Fibroblast of villous mesenchyme (primary cell): ENCODE data around the gene CHST13. TPM values are rescaled to one million over a fixed set of nuclear protein-coding genes. Genes with fewer than 3 reads are reported as not detected.

Source experiments
- DNase-seq: peaks from one replicate; pipeline ENCODE4 v3.0.0-alpha.2; 2010; ENCODE audit warnings: low read depth
- H3K4me3 ChIP-seq: 2 replicates; pipeline ENCODE4 v1.5.1; 2011; ENCODE audit warnings: low read depth, mild to moderate bottlenecking, low read length
- total RNA-seq: library from RNA; depleted of rRNA; stranded (reverse); fragments of >200 nt; gene quantifications from 2 replicates; pipeline ENCODE4 v1.2.3, GENCODE V29; 2012
- TF ChIP-seq, protein P1 (sequence below): IDR thresholded peaks from 2 replicates; pipeline ENCODE4 v1.5.1; 2012; ENCODE audit warnings: low read depth, mild to moderate bottlenecking, low read length; ENCODE audit not compliant: insufficient read depth

Gene CHST13, protein sequence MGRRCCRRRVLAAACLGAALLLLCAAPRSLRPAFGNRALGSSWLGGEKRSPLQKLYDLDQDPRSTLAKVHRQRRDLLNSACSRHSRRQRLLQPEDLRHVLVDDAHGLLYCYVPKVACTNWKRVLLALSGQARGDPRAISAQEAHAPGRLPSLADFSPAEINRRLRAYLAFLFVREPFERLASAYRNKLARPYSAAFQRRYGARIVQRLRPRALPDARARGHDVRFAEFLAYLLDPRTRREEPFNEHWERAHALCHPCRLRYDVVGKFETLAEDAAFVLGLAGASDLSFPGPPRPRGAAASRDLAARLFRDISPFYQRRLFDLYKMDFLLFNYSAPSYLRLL
- total RNA-seq = not detected in 2 replicates

DNA sequence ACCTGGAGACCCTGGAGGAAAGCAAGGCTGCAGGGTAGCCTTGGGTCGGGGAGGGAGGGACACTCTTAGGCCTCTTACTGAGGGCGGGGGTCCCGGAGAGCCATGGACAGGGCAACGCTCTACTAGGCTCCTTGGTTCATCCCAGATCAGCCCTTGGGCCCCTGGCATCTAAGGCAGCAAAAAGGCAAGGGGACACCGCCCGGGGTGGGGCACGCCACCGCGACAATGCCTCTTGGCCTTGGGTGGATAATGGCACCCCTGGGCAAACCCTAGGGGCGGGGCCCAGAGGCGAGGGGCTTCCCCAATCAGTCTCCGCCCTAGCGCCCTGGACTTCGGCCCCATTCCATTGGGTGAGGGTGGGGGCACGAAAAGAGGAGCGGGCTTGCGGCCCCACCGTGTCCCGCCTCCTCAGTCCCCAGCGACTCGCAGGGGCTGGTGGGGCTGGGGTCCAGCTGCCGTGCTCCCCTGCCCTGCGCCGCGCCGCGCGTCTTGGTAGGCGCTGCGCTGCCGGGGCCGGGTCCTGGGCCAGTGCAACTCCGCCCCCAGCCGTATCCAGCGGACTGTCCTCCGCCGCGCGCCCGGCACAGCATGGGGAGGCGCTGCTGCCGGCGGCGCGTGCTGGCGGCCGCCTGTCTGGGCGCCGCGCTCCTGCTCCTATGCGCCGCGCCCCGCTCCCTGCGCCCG is at the start of gene CHST13:
Gene CHST13, plus strand, starts transcription at position 411 of the 684 bp plus-strand sequence. Its CDS starts 178 bp downstream, at position 589.
- peak within 1 kb of the TSS; percentile 48 for H3K4me3 ChIP-seq
- DNase-seq = peak; percentile 49
- TF ChIP-seq, protein P1, sequence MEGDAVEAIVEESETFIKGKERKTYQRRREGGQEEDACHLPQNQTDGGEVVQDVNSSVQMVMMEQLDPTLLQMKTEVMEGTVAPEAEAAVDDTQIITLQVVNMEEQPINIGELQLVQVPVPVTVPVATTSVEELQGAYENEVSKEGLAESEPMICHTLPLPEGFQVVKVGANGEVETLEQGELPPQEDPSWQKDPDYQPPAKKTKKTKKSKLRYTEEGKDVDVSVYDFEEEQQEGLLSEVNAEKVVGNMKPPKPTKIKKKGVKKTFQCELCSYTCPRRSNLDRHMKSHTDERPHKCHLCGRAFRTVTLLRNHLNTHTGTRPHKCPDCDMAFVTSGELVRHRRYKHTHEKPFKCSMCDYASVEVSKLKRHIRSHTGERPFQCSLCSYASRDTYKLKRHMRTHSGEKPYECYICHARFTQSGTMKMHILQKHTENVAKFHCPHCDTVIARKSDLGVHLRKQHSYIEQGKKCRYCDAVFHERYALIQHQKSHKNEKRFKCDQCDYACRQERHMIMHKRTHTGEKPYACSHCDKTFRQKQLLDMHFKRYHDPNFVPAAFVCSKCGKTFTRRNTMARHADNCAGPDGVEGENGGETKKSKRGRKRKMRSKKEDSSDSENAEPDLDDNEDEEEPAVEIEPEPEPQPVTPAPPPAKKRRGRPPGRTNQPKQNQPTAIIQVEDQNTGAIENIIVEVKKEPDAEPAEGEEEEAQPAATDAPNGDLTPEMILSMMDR = no peak

DNA sequence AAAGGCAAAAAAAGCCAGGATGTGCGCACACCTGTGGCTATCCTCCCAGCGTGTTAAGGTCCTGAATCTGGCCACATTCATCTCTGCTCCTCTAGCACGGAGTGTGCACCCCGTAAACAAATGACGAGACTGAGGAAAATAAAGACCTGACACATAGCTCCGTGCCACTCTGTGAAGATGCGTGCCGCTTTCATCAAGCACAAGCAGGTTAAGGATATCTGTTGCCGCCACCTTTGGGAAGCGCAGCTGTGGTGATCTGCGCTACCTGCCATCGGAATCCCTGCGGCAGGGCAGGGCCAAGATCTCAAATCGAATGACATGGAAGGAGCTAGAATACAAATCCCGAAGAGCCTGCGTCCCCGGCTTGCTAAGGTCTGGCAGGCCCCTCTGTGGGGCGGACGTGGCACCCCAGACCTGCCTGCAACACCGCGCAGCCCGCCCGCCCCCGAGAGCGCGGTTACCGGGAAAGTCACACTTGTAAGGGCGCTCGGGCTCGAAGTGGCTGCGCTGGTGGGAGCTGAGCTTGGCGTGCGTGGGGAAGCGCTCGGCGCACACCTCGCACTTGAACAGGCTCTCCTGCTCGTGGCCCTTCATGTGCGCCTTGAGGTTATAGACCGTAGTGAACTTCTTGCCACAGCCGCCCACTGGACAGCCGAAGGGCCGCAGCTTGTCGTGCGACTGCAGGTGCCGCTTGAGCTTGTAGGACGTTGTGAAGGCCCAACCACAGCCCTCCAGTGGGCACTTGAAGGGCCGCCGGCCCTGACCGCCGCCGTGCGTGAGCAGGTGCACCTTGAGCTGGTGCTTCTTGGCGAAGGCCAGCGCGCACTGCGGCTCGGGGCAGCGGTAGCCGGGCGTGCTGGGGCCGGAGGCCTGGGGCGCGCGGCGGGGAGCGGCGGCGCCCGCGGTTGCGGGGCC is 49.2 kb upstream of the CHST13 start:
- TF ChIP-seq, protein P1 = no peak
- DNase-seq = peak; percentile 48
- H3K4me3 ChIP-seq = peak overlapping the region; percentile 76

DNA sequence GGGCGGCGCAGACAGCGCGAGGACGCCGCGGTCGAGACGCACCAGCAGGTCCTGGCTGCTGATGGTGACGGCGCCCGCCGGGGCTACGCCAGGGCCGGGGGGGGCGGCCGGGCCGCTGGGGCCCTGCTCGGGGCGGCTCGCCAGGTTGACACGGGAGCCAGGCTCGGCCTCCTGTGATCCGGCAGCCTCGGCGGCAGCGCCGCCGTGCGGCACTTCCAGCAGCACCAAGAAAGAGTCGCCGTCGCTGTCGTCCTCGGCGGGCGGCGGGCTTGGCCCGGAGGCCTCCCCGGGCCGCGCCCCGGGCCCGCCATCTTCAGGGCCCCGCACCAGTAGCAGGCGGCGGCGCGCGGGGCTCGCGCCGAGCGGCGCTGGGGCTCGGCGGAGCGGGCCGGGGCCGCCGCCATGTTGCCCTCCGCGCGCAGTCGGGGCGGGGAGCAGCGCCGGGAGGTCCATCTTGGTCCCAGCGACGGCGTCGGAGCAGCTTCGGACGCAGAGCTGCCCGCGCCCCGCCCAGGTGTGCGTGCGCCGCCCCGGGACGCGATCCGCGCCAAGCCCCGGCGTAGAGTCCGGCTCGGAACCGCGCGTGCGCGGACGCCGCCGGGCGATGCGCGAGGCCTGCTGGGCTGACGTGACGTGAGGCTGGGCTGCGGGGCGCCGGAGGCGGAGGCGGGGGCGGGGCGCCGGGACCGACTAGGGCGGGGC is 48.4 kb upstream of the CHST13 start, which contains the start of gene ZXDC:
Gene ZXDC, minus strand, starts transcription at position 479 of the 702 bp plus-strand sequence. Its CDS starts 26 bp downstream, at position 453.
- TF ChIP-seq, protein P1 = peak; percentile 33
- DNase-seq = peak; percentile 94
- H3K4me3 ChIP-seq = peak within 1 kb of the TSS; percentile 76

DNA sequence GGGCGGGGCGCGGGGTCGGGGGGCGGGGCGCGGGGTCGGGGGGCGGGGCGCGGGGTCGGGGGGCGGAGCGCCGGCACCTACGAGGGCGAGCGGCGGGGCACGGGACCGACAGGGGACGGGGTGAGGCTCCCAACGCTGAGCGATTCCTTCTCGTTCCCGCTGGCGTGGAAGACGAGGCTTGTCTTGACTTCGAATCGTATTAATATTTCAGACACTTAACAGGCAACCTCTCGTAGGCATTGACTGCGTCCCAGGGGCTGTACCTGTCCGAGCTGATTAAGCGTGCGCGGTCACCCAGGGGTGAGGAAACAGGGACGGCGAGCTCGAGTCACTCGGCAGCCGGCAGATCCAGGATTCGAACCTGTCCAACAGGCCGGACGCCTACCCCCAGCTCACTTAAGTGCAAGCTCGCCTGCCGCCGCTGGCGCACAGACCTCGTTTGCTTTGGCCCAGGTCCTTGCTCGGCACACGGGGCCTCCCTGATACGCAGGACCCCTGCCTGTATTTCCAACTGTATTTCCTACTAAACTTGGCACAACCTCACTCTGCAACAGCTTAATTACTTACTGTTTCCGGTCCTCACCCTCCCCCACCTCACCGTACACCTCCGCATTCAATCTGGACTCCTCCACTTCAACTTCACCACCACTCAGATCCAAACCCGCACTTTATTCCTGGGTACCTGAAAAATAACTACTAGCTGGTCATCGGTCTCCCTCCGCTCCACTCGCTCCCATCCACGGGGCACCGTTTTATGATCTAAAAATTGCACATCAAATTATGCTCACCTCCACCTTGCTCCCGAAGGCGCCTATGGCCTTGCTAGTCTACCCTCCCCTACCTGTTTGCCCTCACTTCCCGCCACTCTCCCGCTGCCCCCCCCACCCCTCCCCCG is 47.5 kb upstream of the CHST13 start:
- DNase-seq = no peak
- H3K4me3 ChIP-seq = peak overlapping the region; percentile 63
- TF ChIP-seq, protein P1 = no peak

DNA sequence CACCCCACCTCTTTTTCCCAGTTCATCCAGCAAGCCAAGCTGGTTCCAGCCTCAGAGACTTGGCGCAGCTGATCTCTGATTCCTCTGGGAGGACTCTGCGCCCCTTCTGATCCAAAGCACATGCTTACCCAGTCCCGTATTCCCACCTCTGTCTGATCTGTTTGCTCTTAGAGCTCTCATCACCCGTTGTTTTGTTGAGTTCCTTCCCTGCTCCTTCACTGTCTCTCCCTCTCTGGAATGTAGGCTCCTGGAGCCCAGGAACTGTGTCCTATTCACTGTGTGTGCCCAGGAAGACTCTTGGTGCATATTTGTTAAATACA is 46.9 kb upstream of the CHST13 start:
- no peak overlapping the region for H3K4me3 ChIP-seq
- TF ChIP-seq, protein P1 = no peak
- no peak for DNase-seq
